Measurements from ENCODE around the gene SPOCK1. TPM values are rescaled to one million over a fixed set of nuclear protein-coding genes. Genes with fewer than 3 reads are reported as not detected.

The SPOCK1 gene
- total and polyA plus RNA-seq, 2 experiments from 2014 or later, result 8.2 to 10.5 TPM

GRCh38 chr5:137481596-137481995, 17.5 kb downstream of the SPOCK1 start (continued):
- TF ChIP-seq CTCF (conservative IDR thresholded peaks at IDR 0.05; ENCODE audit: low read depth in 2 of 2) (no peak), ZNF114 (CRISPR knock-in tag; IDR thresholded peaks at IDR 0.05) (no peak), POLR2AphosphoS5 (IDR thresholded peaks at IDR 0.05; ENCODE audit: low read depth) (no peak), EZH2phosphoT487 (IDR thresholded peaks at IDR 0.05; ENCODE audit: unreplicated experiment) (no peak)

DNA sequence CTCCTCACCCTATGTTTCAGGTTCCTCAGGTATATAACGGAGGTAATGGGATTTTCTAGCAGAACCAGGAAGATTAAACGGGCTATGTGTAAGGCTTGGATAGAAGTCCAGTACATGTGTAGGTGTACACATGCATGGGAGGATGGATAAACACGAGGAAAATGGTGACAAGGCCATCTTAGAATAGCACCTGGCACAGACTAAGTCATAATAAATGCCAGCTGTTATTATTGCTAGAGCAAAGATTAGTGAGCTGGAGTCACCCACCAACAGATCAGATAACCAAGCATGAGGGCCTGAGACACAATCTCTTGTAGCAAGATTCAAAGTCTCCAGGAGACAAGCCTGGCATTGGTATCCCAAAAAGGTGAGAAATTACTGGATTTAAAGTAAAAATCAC, 21.1 kb downstream of the SPOCK1 start:
- ATAC-seq (no peak), DNase-seq (ENCODE audit: low spot score) (no peak)
- Histone ChIP-seq H3K4me1 (ENCODE audit: insufficient read depth) (no peaks in the 10 kb centered on the region), H2AFZ (no peak overlapping the region), H3F3A (replicated peaks; ENCODE audit: low read depth) (no peaks in the 10 kb centered on the region), H3K36me3 (ENCODE audit: insufficient read depth) (no peaks in the 10 kb centered on the region), H3K4me3 (no peak overlapping the region), H3K4me2 (no peak overlapping the region), H3K27ac (ENCODE audit: low read depth) (no peak overlapping the region), H4K20me1 (replicated peaks; ENCODE audit: insufficient read depth) (no peaks in the 10 kb centered on the region), H3K9me2 (ENCODE audit: insufficient read depth) (no peaks in the 10 kb centered on the region), H3K27me3 (ENCODE audit: insufficient read depth) (no peaks in the 10 kb centered on the region), H3K79me2 (replicated peaks; ENCODE audit: insufficient read depth) (no peaks in the 10 kb centered on the region)
- H3K4me1 Mint-ChIP-seq, result no peaks in the 10 kb centered on the region
- H3K9me3 Mint-ChIP-seq, result no peaks in the 10 kb centered on the region
- no peaks in the 10 kb centered on the region for H3K36me3 Mint-ChIP-seq (ENCODE audit: low read depth)
- no peaks in the 10 kb centered on the region for H3K27me3 Mint-ChIP-seq (ENCODE audit: insufficient read depth, low read depth, poor library complexity)
- H3K4me3 Mint-ChIP-seq, result no peak overlapping the region
- no peak overlapping the region for H3K27ac Mint-ChIP-seq
- TF ChIP-seq ZNF331 (CRISPR knock-in tag; IDR thresholded peaks at IDR 0.05; ENCODE audit: low read depth) (no peak), POLR2AphosphoS5 (IDR thresholded peaks at IDR 0.05; ENCODE audit: low read depth) (no peak), JUNB (IDR thresholded peaks at IDR 0.05; ENCODE audit: unreplicated experiment) (no peak), REST (IDR thresholded peaks at IDR 0.05; ENCODE audit: unreplicated experiment) (no peak), CTCF (conservative IDR thresholded peaks at IDR 0.05; ENCODE audit: low read depth in 2 of 2) (no peak), EZH2phosphoT487 (IDR thresholded peaks at IDR 0.05; ENCODE audit: unreplicated experiment) (no peak), EZH2 (IDR thresholded peaks at IDR 0.05; ENCODE audit: low read depth, unreplicated experiment) (no peak)
- TF ChIP-seq, protein P1, sequence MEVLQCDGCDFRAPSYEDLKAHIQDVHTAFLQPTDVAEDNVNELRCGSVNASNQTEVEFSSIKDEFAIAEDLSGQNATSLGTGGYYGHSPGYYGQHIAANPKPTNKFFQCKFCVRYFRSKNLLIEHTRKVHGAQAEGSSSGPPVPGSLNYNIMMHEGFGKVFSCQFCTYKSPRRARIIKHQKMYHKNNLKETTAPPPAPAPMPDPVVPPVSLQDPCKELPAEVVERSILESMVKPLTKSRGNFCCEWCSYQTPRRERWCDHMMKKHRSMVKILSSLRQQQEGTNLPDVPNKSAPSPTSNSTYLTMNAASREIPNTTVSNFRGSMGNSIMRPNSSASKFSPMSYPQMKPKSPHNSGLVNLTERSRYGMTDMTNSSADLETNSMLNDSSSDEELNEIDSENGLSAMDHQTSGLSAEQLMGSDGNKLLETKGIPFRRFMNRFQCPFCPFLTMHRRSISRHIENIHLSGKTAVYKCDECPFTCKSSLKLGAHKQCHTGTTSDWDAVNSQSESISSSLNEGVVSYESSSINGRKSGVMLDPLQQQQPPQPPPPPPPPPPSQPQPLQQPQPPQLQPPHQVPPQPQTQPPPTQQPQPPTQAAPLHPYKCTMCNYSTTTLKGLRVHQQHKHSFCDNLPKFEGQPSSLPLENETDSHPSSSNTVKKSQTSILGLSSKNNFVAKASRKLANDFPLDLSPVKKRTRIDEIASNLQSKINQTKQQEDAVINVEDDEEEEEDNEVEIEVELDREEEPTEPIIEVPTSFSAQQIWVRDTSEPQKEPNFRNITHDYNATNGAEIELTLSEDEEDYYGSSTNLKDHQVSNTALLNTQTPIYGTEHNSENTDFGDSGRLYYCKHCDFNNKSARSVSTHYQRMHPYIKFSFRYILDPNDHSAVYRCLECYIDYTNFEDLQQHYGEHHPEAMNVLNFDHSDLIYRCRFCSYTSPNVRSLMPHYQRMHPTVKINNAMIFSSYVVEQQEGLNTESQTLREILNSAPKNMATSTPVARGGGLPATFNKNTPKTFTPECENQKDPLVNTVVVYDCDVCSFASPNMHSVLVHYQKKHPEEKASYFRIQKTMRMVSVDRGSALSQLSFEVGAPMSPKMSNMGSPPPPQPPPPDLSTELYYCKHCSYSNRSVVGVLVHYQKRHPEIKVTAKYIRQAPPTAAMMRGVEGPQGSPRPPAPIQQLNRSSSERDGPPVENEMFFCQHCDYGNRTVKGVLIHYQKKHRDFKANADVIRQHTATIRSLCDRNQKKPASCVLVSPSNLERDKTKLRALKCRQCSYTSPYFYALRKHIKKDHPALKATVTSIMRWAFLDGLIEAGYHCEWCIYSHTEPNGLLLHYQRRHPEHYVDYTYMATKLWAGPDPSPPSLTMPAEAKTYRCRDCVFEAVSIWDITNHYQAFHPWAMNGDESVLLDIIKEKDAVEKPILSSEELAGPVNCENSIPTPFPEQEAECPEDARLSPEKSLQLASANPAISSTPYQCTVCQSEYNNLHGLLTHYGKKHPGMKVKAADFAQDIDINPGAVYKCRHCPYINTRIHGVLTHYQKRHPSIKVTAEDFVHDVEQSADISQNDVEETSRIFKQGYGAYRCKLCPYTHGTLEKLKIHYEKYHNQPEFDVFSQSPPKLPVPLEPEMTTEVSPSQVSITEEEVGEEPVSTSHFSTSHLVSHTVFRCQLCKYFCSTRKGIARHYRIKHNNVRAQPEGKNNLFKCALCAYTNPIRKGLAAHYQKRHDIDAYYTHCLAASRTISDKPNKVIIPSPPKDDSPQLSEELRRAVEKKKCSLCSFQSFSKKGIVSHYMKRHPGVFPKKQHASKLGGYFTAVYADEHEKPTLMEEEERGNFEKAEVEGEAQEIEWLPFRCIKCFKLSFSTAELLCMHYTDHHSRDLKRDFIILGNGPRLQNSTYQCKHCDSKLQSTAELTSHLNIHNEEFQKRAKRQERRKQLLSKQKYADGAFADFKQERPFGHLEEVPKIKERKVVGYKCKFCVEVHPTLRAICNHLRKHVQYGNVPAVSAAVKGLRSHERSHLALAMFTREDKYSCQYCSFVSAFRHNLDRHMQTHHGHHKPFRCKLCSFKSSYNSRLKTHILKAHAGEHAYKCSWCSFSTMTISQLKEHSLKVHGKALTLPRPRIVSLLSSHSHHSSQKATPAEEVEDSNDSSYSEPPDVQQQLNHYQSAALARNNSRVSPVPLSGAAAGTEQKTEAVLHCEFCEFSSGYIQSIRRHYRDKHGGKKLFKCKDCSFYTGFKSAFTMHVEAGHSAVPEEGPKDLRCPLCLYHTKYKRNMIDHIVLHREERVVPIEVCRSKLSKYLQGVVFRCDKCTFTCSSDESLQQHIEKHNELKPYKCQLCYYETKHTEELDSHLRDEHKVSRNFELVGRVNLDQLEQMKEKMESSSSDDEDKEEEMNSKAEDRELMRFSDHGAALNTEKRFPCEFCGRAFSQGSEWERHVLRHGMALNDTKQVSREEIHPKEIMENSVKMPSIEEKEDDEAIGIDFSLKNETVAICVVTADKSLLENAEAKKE (CRISPR knock-in tag; IDR thresholded peaks at IDR 0.05), result no peak
- TF ChIP-seq, protein P2, sequence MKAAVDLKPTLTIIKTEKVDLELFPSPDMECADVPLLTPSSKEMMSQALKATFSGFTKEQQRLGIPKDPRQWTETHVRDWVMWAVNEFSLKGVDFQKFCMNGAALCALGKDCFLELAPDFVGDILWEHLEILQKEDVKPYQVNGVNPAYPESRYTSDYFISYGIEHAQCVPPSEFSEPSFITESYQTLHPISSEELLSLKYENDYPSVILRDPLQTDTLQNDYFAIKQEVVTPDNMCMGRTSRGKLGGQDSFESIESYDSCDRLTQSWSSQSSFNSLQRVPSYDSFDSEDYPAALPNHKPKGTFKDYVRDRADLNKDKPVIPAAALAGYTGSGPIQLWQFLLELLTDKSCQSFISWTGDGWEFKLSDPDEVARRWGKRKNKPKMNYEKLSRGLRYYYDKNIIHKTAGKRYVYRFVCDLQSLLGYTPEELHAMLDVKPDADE (IDR thresholded peaks at IDR 0.05), result no peak

Measured in GM23338 (cell line).